Spleen (tissue), 7 donors: ENCODE results near the gene CFAP107.

ENCODE experiments used
- POLR2A ChIP-seq, 3 donors: fragments of 450-650 bp; IDR thresholded peaks; one replicate each; pipeline ENCODE4 v1.5.1; 2017; ENCODE audit warnings: antibody characterized with exemption in 3 of 3, mild to moderate bottlenecking in 1 of 3
- TF ChIP-seq, protein P1 (sequence below), 11 experiments: fragments of 200-600 bp in 7 of 11; fragments of 450-650 bp in 4 of 11; sonication (generic) in 4 of 11; IDR thresholded peaks in 8 of 11; conservative IDR thresholded peaks in 3 of 11; 1 replicate in 7 of 11; 2 replicates in 4 of 11; pipeline versions ENCODE4 v1.4.0 to v1.8.0; 2016 to 2021; ENCODE audit warnings: antibody characterized with exemption in 11 of 11, inconsistent platforms in 4 of 11, mild to moderate bottlenecking in 1 of 11
- donor health status: DM: no; HTN: no; CAD: no; lungs with moderate emphysema.
- donor health status: DM: no; HTN: no; CAD: no.
- donor health status: DM: no; HTN: no; CAD: no.

DNA sequence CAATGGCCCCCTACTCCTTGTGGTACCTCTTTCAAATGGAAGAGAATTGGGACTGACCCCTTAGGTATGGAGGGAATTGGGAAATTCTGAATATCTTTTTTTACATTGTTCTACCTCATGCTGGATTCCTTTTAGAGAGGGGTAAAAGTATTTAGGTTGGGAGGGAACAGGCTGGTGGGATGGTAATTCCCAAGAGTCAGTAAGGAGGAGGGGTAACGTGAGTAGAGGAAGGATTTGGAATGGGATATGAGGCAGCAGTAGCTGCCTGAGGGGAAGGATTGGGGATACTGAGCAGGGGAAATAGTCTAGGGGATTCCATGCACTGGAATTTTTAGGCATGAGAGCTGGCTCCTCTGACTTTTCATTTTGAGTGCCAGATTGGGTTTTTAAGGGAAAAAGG, 33.9 kb upstream of the CFAP107 start:
- TF ChIP-seq, protein P1, sequence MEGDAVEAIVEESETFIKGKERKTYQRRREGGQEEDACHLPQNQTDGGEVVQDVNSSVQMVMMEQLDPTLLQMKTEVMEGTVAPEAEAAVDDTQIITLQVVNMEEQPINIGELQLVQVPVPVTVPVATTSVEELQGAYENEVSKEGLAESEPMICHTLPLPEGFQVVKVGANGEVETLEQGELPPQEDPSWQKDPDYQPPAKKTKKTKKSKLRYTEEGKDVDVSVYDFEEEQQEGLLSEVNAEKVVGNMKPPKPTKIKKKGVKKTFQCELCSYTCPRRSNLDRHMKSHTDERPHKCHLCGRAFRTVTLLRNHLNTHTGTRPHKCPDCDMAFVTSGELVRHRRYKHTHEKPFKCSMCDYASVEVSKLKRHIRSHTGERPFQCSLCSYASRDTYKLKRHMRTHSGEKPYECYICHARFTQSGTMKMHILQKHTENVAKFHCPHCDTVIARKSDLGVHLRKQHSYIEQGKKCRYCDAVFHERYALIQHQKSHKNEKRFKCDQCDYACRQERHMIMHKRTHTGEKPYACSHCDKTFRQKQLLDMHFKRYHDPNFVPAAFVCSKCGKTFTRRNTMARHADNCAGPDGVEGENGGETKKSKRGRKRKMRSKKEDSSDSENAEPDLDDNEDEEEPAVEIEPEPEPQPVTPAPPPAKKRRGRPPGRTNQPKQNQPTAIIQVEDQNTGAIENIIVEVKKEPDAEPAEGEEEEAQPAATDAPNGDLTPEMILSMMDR (IDR thresholded peaks at IDR 0.05 in 8 of 11, conservative IDR thresholded peaks at IDR 0.05 in 3 of 11), result no peak
- no peak for TF ChIP-seq POLR2A (IDR thresholded peaks at IDR 0.05)
